Thymus (tissue), 11 donors: ENCODE measurements around the gene RAB3GAP1. TPM values are rescaled to one million over a fixed set of nuclear protein-coding genes. Genes with fewer than 3 reads are reported as not detected.

ENCODE experiments used
- DNase-seq, 9 donors: peaks; one replicate each; pipeline ENCODE4 v3.0.0-alpha.2; 2013; ENCODE audit warnings: low spot score in 9 of 9, low read depth in 6 of 9, missing footprints in 1 of 9
- H3K27ac ChIP-seq, 2 donors: one replicate each; pipeline ENCODE4 v1.5.1; 2013; ENCODE audit warnings: control low read depth in 1 of 2, low read depth in 1 of 2, low read length in 1 of 2, mild to moderate bottlenecking in 1 of 2, moderate library complexity in 1 of 2
- H3K27me3 ChIP-seq, 2 donors: one replicate each; pipeline ENCODE4 v1.5.1; 2013; ENCODE audit warnings: low read length in 1 of 2; ENCODE audit not compliant: control insufficient read depth in 2 of 2, insufficient read depth in 1 of 2
- H3K36me3 ChIP-seq, 2 donors: one replicate each; pipeline ENCODE4 v1.5.1; 2013; ENCODE audit warnings: low read length in 1 of 2, mild to moderate bottlenecking in 1 of 2, moderate library complexity in 1 of 2; ENCODE audit not compliant: control insufficient read depth in 2 of 2, insufficient read depth in 2 of 2
- H3K4me1 ChIP-seq, 2 donors: one replicate each; pipeline ENCODE4 v1.5.1; 2013; ENCODE audit warnings: low read length in 2 of 2; ENCODE audit not compliant: control insufficient read depth in 2 of 2, insufficient read depth in 2 of 2
- H3K4me3 ChIP-seq, 2 donors: one replicate each; pipeline ENCODE4 v1.5.1; 2013; ENCODE audit warnings: low read length in 2 of 2, control low read depth in 1 of 2, mild to moderate bottlenecking in 1 of 2
- H3K9me3 ChIP-seq, 2 donors: one replicate each; pipeline ENCODE4 v1.5.1; 2013; ENCODE audit warnings: low read length in 1 of 2, mild to moderate bottlenecking in 1 of 2; ENCODE audit not compliant: control insufficient read depth in 2 of 2, insufficient read depth in 1 of 2
- WGBS: extraction: QIAGEN DNeasy Blood & Tissue Kit; methylation state at CpG from one replicate; pipeline ENCODE4 v1.1.7; 2013; 5-methylcytosine and 5-hydroxymethylcytosine counted together
- polyA plus RNA-seq: library from polyadenylated mRNA; stranded (reverse); fragments of 200-250 nt; gene quantifications from one replicate; pipeline ENCODE4 v1.2.3, GENCODE V29; 2013
- total RNA-seq: library from RNA; stranded (reverse); fragments of 120-200 nt; gene quantifications from one replicate; pipeline ENCODE4 v1.2.4, GENCODE V29; 2013
- donor health status: healthy.

The RAB3GAP1 gene
- total and polyA plus RNA-seq, 2 donors: 25.5 to 29.8 TPM

DNA sequence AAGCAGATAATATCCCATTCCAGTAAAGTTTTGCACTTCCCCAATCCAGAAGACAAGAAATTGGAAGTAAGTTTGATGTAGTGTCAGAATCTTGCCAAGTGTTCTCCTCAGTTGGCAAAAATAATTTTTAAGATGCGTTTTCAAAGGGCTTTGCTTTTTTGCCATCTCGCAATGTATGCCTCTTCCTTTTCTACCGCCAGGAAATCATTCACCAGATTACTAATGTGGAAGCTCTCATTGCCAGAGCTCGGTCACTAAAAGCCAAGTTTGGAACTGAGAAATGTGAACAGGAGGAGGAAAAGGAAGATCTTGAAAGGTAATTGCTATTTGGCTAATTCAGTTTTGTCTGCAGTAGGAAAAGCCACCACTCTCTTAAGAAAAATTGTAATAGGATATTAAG is 110.7 kb downstream of the RAB3GAP1 start:
- H3K36me3 ChIP-seq: peaks cover 9 to 42% of the 10 kb centered on the region in 2 donors
- DNase-seq: no peak
- H3K27ac ChIP-seq: no peak overlapping the region
- H3K27me3 ChIP-seq: no peaks in the 10 kb centered on the region
- H3K4me1 ChIP-seq: no peaks in the 10 kb centered on the region
- no peak overlapping the region for H3K4me3 ChIP-seq
- no peaks in the 10 kb centered on the region for H3K9me3 ChIP-seq
- WGBS: 96% methylated on average over 4 of the region's 4 CpGs

DNA sequence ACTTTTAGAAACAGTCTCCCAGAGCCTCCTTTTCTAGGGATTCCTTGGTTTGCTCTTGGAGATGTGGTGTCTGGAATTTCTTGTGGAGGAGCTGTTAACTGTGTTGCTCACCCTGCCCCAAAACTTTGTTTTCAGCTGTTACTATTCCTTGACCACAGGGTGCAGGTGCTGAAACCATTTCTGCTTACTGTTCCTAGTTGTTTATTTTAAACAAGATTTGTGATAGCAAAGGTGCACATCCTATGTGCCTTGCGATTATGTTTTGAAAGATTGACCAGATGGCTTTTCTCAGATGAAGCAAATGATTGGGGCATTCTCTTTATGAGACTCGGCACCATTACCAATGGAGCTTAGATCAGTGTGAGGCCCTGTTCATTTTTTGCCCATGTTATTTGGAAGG is 111.2 kb downstream of the RAB3GAP1 start:
- no peak for DNase-seq
- H3K27ac ChIP-seq: no peak overlapping the region
- H3K9me3 ChIP-seq: no peaks in the 10 kb centered on the region
- no peak overlapping the region for H3K4me3 ChIP-seq
- H3K27me3 ChIP-seq: no peaks in the 10 kb centered on the region
- no peaks in the 10 kb centered on the region for H3K4me1 ChIP-seq
- WGBS: 97% methylated on average over 2 of the region's 2 CpGs
- H3K36me3 ChIP-seq: peaks cover 14 to 46% of the 10 kb centered on the region in 2 donors

DNA sequence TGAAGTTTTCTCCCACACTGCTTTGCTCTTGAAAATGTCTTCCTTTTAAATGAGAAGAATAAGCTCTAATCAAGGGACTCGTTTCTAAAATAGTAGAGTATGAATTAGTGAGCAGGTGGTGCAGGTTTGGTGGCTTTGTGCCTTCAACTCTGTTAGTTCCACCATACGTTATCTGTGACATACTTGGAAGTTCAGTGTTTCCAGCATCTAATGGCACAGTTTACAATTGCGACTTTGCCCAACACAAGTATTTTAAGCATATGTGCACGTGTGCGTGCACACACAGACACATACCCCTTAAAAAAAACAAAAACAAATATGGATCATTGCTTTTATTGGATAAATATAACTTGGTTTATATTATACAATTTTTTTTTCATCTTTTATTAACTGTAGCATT is 111.8 kb downstream of the RAB3GAP1 start:
- Histone ChIP-seq H3K27ac (no peak overlapping the region), H3K27me3 (no peaks in the 10 kb centered on the region), H3K4me3 (no peak overlapping the region), H3K9me3 (no peaks in the 10 kb centered on the region), H3K36me3 (peaks cover 20 to 52% of the 10 kb centered on the region in 2 donors), H3K4me1 (no peaks in the 10 kb centered on the region)
- DNase-seq: no peak
- 97% methylated on average over 5 of the region's 5 CpGs for WGBS

DNA sequence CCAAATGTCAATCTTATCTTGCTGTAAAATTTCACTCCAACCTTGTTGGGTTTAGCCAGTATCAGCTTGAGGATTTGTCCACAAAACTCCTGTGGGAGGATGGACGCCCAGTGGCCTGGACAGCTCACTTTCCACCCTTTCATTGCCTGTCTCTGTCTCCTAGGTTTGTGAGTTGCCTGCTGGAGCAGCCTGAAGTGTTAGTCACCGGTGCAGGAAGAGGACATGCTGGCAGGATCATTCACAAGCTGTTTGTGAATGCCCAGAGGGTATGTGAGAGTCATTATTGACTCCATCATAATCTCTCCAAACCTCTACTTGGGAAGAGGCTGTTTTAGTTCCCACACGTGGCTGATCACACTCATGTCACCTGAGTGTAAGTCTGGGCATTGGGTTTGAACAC is 112.3 kb downstream of the RAB3GAP1 start:
- Histone ChIP-seq H3K27ac (no peak overlapping the region), H3K36me3 (peaks cover 22 to 53% of the 10 kb centered on the region in 2 donors), H3K27me3 (no peaks in the 10 kb centered on the region), H3K9me3 (no peaks in the 10 kb centered on the region), H3K4me1 (no peaks in the 10 kb centered on the region), H3K4me3 (no peak overlapping the region)
- DNase-seq: no peak
- 98% methylated on average over 3 of the region's 3 CpGs for WGBS

DNA sequence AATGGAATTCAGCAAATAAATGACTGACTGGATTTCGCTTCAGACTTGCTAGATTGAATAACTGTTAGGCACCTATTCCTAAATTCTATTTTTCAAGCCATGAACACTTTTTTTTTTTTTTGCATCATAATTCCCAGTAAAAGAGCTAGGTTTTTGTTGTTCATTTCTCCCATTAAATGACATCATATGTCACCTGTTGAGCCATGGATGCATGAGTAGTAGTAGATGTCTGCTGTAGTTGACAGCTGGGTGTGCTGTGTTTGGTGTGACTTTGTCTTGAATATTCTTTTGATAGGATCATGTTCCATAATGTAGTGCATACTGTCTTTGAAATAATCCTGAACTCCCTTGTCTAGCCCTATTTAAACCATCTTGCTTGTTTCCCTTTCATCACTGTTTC is 115.2 kb downstream of the RAB3GAP1 start:
- no peak overlapping the region for H3K27ac ChIP-seq
- no peaks in the 10 kb centered on the region for H3K4me1 ChIP-seq
- H3K36me3 ChIP-seq: peaks cover 41 to 71% of the 10 kb centered on the region in 2 donors
- no peak for DNase-seq
- no peaks in the 10 kb centered on the region for H3K27me3 ChIP-seq
- WGBS: 100% methylated on average over 1 of the region's 1 CpG
- no peak overlapping the region for H3K4me3 ChIP-seq
- H3K9me3 ChIP-seq: no peaks in the 10 kb centered on the region

DNA sequence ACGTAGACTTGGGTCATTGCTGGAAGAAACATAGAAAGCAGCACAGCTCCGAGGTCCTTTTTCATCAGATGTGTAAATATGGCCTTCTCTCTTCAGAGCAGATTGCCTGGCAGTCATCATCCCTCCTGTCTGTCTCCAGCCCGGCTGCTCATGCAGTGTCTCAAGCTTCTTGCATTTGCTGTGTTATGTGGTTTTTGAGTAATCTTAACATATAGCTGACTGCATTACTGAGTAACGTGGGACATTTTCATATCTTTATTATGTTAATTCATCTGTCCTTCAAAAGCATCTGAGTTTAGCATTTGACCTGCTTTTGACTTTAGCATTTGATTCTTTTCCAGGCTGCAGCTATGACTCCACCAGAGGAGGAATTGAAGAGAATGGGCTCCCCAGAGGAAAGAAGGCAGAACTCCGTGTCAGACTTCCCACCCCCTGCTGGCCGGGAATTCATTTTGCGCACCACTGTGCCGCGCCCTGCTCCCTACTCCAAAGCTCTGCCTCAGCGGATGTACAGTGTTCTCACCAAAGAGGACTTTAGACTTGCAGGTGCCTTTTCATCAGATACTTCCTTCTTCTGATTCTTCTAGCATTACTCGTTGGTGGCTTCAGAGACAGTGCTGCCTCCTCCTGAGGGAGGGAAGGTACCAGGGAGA is 116.2 kb downstream of the RAB3GAP1 start:
- DNase-seq: no peak
- Histone ChIP-seq H3K4me3 (no peak overlapping the region), H3K4me1 (no peaks in the 10 kb centered on the region), H3K36me3 (peaks cover 47 to 65% of the 10 kb centered on the region in 2 donors), H3K27ac (no peak overlapping the region), H3K9me3 (no peaks in the 10 kb centered on the region), H3K27me3 (no peaks in the 10 kb centered on the region)
- 98% methylated on average over 11 of the region's 11 CpGs for WGBS

DNA sequence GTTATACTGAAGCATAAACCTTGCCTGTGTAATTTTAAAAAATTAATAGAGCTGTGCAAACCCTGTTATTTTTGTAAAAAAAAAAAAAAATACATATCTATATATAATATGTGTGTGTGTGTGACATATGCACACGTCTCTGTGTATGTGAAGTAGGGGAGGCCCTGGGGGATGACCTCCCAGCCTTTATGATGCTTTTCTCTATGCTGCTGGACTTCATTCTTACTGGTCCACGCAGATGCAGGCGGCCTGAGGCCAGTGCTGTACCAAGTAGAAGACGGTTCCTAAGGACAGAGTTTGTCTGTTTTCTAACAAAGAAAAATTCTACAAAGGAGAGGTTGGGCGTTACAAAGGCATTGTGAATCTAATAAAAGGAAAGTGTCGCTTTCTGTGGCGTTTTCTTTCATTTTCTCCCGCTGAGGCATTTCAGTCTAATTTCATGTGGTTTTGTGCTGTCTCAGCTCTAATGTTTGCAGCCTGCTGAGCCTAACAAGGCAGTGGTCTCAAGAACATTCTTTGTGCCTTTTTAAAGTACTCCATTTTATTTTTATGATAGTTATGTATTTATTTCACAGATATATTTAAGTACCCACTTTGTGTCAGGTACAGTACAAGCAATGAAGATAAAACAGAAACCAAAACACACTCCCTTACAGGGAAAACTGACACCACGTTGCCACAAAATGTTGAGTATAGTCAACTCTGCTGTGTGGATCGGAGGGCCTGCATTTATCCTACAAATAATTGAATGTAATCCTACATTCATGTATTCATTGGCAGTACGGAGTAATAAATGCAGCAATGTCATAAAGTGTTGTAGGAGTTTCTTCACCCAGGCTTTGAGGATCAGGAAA is 118.0 kb downstream of the RAB3GAP1 start:
- no peaks in the 10 kb centered on the region for H3K4me1 ChIP-seq
- no peak overlapping the region for H3K4me3 ChIP-seq
- DNase-seq: no peak
- 95% methylated on average over 11 of the region's 11 CpGs for WGBS
- H3K27me3 ChIP-seq: no peaks in the 10 kb centered on the region
- peaks cover 55 to 56% of the 10 kb centered on the region in 2 donors for H3K36me3 ChIP-seq
- no peak overlapping the region for H3K27ac ChIP-seq
- no peaks in the 10 kb centered on the region for H3K9me3 ChIP-seq

DNA sequence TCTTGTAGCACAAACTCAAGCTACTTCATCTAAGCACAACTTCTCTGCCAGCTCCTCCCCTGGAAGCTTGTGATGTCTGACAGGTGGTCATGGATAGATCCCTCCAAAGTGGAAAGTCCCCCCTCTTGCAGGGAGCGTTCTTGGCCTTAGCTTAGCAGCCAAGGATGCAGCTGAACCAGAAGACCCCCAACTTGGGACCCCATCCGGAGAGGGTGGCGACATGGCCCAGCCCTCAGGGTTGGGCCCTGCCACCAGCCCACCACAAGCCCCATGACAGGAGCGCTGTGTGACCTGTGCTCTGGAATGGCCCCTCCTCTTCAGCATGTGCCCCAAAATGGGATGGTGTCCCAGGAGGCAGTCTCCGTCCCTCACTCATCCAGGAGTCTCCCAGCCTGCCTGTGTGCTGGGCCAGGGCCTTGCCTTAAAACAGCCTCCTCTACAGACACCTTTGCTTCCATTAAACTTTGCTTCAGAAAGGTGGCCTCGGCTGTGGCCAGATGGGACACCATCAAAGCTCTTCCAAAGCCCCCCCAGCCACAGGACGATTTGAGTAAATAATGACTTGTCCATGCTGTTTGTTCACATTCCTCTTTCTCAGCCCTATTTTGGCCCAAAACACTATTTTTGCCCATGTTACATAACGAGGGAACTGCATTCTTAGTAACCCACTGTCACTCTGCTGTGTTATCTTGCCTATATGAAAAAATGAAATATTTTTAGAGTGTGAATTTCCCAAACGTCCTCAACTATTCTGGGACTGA is 122.1 kb downstream of the RAB3GAP1 start:
- H3K4me1 ChIP-seq: no peaks in the 10 kb centered on the region
- H3K4me3 ChIP-seq: no peak overlapping the region
- peaks cover 0 to 4% of the 10 kb centered on the region in 2 donors for H3K9me3 ChIP-seq
- no peak for DNase-seq
- peaks cover 38 to 52% of the 10 kb centered on the region in 2 donors for H3K36me3 ChIP-seq
- WGBS: 97% methylated on average over 9 of the region's 9 CpGs
- H3K27ac ChIP-seq: no peak overlapping the region
- H3K27me3 ChIP-seq: no peaks in the 10 kb centered on the region

DNA sequence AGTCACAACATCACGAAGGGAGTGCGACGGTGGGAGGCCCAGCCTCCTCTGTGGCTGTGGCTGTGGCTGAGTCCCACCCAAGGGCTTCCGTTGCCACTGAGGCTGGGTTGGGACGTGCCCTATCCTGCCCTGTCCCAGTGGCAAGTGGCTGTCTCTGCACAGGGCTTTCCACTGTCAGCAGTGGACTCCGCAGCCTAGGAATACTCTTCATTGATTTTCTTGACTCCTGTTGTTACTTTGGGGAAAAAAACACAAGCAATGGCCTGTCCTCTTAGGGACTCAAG is 122.7 kb downstream of the RAB3GAP1 start:
- no peaks in the 10 kb centered on the region for H3K4me1 ChIP-seq
- no peak overlapping the region for H3K27ac ChIP-seq
- no peaks in the 10 kb centered on the region for H3K27me3 ChIP-seq
- 98% methylated on average over 6 of the region's 6 CpGs for WGBS
- DNase-seq: no peak
- H3K4me3 ChIP-seq: no peak overlapping the region
- peaks cover 0 to 4% of the 10 kb centered on the region in 2 donors for H3K9me3 ChIP-seq
- H3K36me3 ChIP-seq: peaks cover 33 to 50% of the 10 kb centered on the region in 2 donors
